ENCODE data around the gene SCUBE3.

DNA sequence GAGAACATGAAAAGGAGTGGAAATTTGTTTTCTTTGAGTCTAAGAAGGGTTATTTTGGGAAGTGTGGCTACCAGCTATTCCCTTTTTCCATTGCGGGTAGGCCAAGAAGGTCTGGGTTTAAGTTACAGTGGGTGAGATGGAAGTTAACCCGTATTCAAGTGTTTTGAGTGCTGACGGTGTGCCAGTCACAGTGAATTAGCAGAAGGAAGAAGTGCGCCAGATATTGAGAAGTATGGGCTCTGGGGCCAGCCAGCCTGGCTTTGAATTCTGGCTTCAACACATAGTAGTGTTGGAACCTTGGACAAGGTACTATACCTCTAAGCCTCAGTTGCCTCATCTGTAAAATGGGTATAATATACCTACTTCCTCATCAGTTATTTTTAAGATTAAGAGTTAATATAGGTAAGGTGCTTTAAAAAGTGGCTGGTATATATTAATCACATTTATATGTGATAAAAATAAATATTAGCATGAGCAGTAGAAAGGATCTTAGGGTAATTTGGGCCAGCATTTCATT, 62.0 kb downstream of the SCUBE3 start:
- TF ChIP-seq ZNF605 (CRISPR knock-in tag; IDR thresholded peaks at IDR 0.05), result no peak
- TF ChIP-seq ZNF563 (CRISPR knock-in tag; IDR thresholded peaks at IDR 0.05), result no peak
- TF ChIP-seq, protein P1, sequence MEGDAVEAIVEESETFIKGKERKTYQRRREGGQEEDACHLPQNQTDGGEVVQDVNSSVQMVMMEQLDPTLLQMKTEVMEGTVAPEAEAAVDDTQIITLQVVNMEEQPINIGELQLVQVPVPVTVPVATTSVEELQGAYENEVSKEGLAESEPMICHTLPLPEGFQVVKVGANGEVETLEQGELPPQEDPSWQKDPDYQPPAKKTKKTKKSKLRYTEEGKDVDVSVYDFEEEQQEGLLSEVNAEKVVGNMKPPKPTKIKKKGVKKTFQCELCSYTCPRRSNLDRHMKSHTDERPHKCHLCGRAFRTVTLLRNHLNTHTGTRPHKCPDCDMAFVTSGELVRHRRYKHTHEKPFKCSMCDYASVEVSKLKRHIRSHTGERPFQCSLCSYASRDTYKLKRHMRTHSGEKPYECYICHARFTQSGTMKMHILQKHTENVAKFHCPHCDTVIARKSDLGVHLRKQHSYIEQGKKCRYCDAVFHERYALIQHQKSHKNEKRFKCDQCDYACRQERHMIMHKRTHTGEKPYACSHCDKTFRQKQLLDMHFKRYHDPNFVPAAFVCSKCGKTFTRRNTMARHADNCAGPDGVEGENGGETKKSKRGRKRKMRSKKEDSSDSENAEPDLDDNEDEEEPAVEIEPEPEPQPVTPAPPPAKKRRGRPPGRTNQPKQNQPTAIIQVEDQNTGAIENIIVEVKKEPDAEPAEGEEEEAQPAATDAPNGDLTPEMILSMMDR (CRISPR knock-in tag; IDR thresholded peaks at IDR 0.05), result no peak
- TF ChIP-seq ZNF792 (CRISPR knock-in tag; IDR thresholded peaks at IDR 0.05), result no peak
- no peak for TF ChIP-seq MIER3 (CRISPR knock-in tag; IDR thresholded peaks at IDR 0.05; ENCODE audit: borderline replicate concordance)
- TF ChIP-seq NFYB (CRISPR knock-in tag; IDR thresholded peaks at IDR 0.05), result no peak
- no peak for TF ChIP-seq KLF16 (CRISPR knock-in tag; IDR thresholded peaks at IDR 0.05)
- TF ChIP-seq SIX4 (CRISPR knock-in tag; IDR thresholded peaks at IDR 0.05), result no peak
- TF ChIP-seq, protein P2, sequence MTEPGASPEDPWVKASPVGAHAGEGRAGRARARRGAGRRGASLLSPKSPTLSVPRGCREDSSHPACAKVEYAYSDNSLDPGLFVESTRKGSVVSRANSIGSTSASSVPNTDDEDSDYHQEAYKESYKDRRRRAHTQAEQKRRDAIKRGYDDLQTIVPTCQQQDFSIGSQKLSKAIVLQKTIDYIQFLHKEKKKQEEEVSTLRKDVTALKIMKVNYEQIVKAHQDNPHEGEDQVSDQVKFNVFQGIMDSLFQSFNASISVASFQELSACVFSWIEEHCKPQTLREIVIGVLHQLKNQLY (CRISPR knock-in tag; IDR thresholded peaks at IDR 0.05), result no peak
- no peak for TF ChIP-seq YY1 (IDR thresholded peaks at IDR 0.05; ENCODE audit: insufficient read depth, insufficient replicate concordance, low read depth, low read length)
- TF ChIP-seq, protein P3, sequence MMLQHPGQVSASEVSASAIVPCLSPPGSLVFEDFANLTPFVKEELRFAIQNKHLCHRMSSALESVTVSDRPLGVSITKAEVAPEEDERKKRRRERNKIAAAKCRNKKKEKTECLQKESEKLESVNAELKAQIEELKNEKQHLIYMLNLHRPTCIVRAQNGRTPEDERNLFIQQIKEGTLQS (CRISPR knock-in tag; IDR thresholded peaks at IDR 0.05), result no peak
- no peak for TF ChIP-seq ZNF138 (CRISPR knock-in tag; IDR thresholded peaks at IDR 0.05; ENCODE audit: low read depth)
